NT2/D1 (cell line): ENCODE data around the gene PRKCH.

Source experiments
- SUZ12 ChIP-seq: IDR thresholded peaks from 2 replicates; pipeline ENCODE4 v1.6.1; 2011; ENCODE audit not compliant: insufficient read length, insufficient read depth; ENCODE audit errors: extremely low read depth
- YY1 ChIP-seq: IDR thresholded peaks from 2 replicates; pipeline ENCODE4 v1.6.1; 2011; ENCODE audit not compliant: insufficient read length, insufficient read depth

GRCh38 chr14:61308198-61308597, 13.2 kb upstream of the PRKCH start:
- TF ChIP-seq SUZ12 (no peak), YY1 (no peak)
